ENCODE results near the gene BICC1. TPM values are rescaled to one million over a fixed set of nuclear protein-coding genes. Genes with fewer than 3 reads are reported as not detected.

BICC1 gene
- polyA plus RNA-seq, 1 experiment = 25.6 TPM

GRCh38 chr10:58560068-58560467, 47.4 kb downstream of the BICC1 start:
- ChIA-PET CTCF (no interaction called here), POLR2A (no interaction called here)
- TF ChIP-seq CTCF (IDR thresholded peaks at IDR 0.05; ENCODE audit: low read depth, low read length) = no peak
- no peak overlapping the region for H3K27ac ChIP-seq (ENCODE audit: low read depth, low read length)
- peaks cover 11% of the 10 kb centered on the region for H3K9me3 ChIP-seq (ENCODE audit: control insufficient read depth, insufficient read depth, low read length)
- H3K4me3 ChIP-seq (ENCODE audit: low read depth, low read length) = no peak overlapping the region
- no peak for DNase-seq (ENCODE audit: low read depth, low spot score)
- H3K27me3 ChIP-seq (ENCODE audit: control insufficient read depth, insufficient read depth, low read length) = no peaks in the 10 kb centered on the region

DNA sequence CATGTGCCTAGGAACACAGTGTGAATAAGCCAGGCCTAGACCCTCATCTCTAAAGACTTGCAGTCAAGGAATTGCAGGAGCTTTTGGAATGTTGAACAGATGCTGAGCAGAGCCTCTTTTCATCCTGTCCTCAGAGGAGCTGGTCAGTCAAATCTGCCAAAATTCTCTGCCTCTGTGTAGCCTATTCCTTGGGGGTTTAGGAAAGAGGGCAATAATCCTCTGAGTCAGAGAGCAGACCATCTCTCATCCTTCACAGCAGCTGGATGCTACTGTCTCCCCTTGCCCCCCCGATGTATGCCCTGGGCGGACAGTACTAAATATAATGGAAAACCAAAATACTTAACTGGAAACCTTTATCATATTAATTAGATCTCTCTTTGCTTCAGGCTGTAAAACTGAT, 52.6 kb downstream of the BICC1 start:
- ChIA-PET CTCF (no interaction called here), POLR2A (no interaction called here)
- H3K4me3 ChIP-seq (ENCODE audit: low read depth, low read length) = no peak overlapping the region
- H3K27ac ChIP-seq (ENCODE audit: low read depth, low read length) = no peak overlapping the region
- no peak for TF ChIP-seq CTCF (IDR thresholded peaks at IDR 0.05; ENCODE audit: low read depth, low read length)
- H3K27me3 ChIP-seq (ENCODE audit: control insufficient read depth, insufficient read depth, low read length) = no peaks in the 10 kb centered on the region
- peaks cover 7% of the 10 kb centered on the region for H3K9me3 ChIP-seq (ENCODE audit: control insufficient read depth, insufficient read depth, low read length)
- DNase-seq (ENCODE audit: low read depth, low spot score) = no peak

- Histone ChIP-seq H3K9me3 (ENCODE audit: control insufficient read depth, insufficient read depth, low read length) (peaks cover 8% of the 10 kb centered on the region), H3K27me3 (ENCODE audit: control insufficient read depth, insufficient read depth, low read length) (no peaks in the 10 kb centered on the region), H3K27ac (ENCODE audit: low read depth, low read length) (no peak overlapping the region), H3K4me3 (ENCODE audit: low read depth, low read length) (no peak overlapping the region)
- ChIA-PET POLR2A (no interaction called here), CTCF (no interaction called here)
- TF ChIP-seq CTCF (IDR thresholded peaks at IDR 0.05; ENCODE audit: low read depth, low read length) = no peak
- no peak for DNase-seq (ENCODE audit: low read depth, low spot score)
Measured at GRCh38 chr10:58567652-58568051, 55.0 kb downstream of the BICC1 start.

DNA sequence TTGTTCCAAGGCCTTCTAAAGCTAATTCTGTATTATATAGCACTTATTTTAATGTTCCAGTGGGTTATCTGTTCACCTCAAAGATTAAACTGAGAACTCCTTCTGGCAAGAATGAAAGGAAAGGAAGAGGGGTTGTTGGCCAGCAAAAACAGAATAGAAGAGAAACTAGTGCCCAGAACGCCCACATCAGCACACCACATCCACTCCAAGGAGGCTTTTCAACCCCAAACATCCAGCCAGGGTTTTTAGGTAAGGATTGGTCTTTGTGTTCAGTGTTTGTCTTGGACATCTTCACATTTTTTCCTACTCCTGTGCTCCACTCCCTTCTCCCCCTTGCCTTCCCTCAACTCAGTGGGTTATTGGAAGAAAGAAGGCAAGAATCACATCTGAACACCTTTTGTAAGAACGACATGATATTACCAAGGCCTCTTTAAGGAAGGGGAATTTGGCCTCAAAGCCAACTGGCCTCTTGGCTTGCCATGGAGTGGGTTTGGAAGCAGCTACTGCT, 55.8 kb downstream of the BICC1 start:
- DNase-seq (ENCODE audit: low read depth, low spot score) = no peak
- no peaks in the 10 kb centered on the region for H3K27me3 ChIP-seq (ENCODE audit: control insufficient read depth, insufficient read depth, low read length)
- no peak overlapping the region for H3K4me3 ChIP-seq (ENCODE audit: low read depth, low read length)
- TF ChIP-seq CTCF (IDR thresholded peaks at IDR 0.05; ENCODE audit: low read depth, low read length) = no peak
- H3K9me3 ChIP-seq (ENCODE audit: control insufficient read depth, insufficient read depth, low read length) = peaks cover 2% of the 10 kb centered on the region; the same call in 1 of the 2 replicates
- ChIA-PET POLR2A (no interaction called here), CTCF (no interaction called here)
- no peak overlapping the region for H3K27ac ChIP-seq (ENCODE audit: low read depth, low read length)

DNA sequence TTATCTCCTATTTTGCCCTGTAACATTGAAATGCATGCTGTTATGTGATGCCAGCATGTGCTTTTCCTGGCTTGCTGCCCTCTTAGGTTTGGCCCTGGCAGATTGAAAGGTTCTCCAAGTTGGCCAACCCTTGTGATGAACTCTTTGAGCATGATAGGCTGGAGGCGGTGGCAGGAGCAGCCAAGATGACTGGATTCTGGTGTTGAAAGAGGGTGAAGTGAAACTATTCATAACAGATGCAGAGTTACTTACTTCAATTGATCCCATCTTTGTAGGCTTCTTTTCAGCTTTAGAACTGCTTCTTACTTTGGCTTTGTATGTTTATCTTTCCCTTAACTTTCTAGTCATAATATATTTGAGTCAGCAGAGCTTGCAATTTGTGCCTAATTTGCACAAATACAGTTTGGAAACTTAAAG, 57.6 kb downstream of the BICC1 start:
- H3K4me3 ChIP-seq (ENCODE audit: low read depth, low read length) = no peak overlapping the region
- H3K9me3 ChIP-seq (ENCODE audit: control insufficient read depth, insufficient read depth, low read length) = peaks cover 2% of the 10 kb centered on the region; the same call in 1 of the 2 replicates
- ChIA-PET POLR2A (no interaction called here), CTCF (no interaction called here)
- TF ChIP-seq CTCF (IDR thresholded peaks at IDR 0.05; ENCODE audit: low read depth, low read length) = no peak
- no peaks in the 10 kb centered on the region for H3K27me3 ChIP-seq (ENCODE audit: control insufficient read depth, insufficient read depth, low read length)
- DNase-seq (ENCODE audit: low read depth, low spot score) = no peak
- peak overlapping the region; percentile 13 for H3K27ac ChIP-seq (ENCODE audit: low read depth, low read length)
